Lung (tissue), 12 donors: ENCODE measurements around the gene AK4. TPM values are rescaled to one million over a fixed set of nuclear protein-coding genes. Genes with fewer than 3 reads are reported as not detected.

Experiments used
- ATAC-seq: fragments of 200-7000 bp; cut with Tn5 transposase; one replicate; pipeline ENCODE4 v1.9.1; 2020; ENCODE audit warnings: moderate number of reproducible peaks; ENCODE audit not compliant: insufficient read depth, low FRiP score
- DNase-seq, 3 donors: peaks; one replicate each; pipeline ENCODE4 v3.0.0-alpha.2; 2013 to 2017
- H3K27ac ChIP-seq, 2 donors: one replicate each; pipeline ENCODE4 v1.5.1; 2013; ENCODE audit warnings: mild to moderate bottlenecking in 2 of 2, moderate library complexity in 2 of 2, control low read depth in 1 of 2, inconsistent platforms in 1 of 2, low read depth in 1 of 2, low read length in 1 of 2
- H3K27me3 ChIP-seq, 3 donors: one replicate each; pipeline ENCODE4 v1.5.1; 2013; ENCODE audit warnings: low read length in 2 of 3; ENCODE audit not compliant: control insufficient read depth in 3 of 3, insufficient read depth in 3 of 3
- H3K36me3 ChIP-seq, 4 donors: one replicate each; pipeline ENCODE4 v1.5.1; 2013; ENCODE audit warnings: low read length in 4 of 4, mild to moderate bottlenecking in 1 of 4, moderate library complexity in 1 of 4; ENCODE audit not compliant: control insufficient read depth in 4 of 4, insufficient read depth in 4 of 4
- H3K4me1 ChIP-seq, 5 donors: one replicate each; pipeline ENCODE4 v1.5.1; 2013; ENCODE audit warnings: low read length in 5 of 5, mild to moderate bottlenecking in 2 of 5, moderate library complexity in 1 of 5; ENCODE audit not compliant: control insufficient read depth in 5 of 5, insufficient read depth in 5 of 5
- H3K4me3 ChIP-seq: one replicate; pipeline ENCODE4 v1.5.1; 2013; ENCODE audit warnings: mild to moderate bottlenecking, control low read depth, moderate library complexity
- H3K9ac ChIP-seq, 2 donors: one replicate each; pipeline ENCODE4 v1.5.1; 2013; ENCODE audit warnings: low read length in 2 of 2, control low read depth in 1 of 2; ENCODE audit not compliant: insufficient read depth in 1 of 2
- H3K9me3 ChIP-seq, 4 donors: one replicate each; pipeline ENCODE4 v1.5.1; 2013; ENCODE audit warnings: low read length in 3 of 4, mild to moderate bottlenecking in 1 of 4, moderate library complexity in 1 of 4; ENCODE audit not compliant: control insufficient read depth in 4 of 4, insufficient read depth in 3 of 4
- CTCF ChIP-seq: IDR thresholded peaks from 2 replicates; pipeline ENCODE4 v1.5.1; 2012; ENCODE audit warnings: mild to moderate bottlenecking; ENCODE audit errors: control extremely low read depth, extremely low read depth
- WGBS, 2 donors: extraction: QIAGEN DNeasy Blood & Tissue Kit; methylation state at CpG; one replicate each; pipeline ENCODE4 v1.1.7; 2013; 5-methylcytosine and 5-hydroxymethylcytosine counted together
- polyA plus RNA-seq, 2 donors: library from polyadenylated mRNA; stranded (reverse); fragments of 200-250 nt; gene quantifications; one replicate each; pipeline ENCODE4 v1.2.1, GENCODE V29; 2013
- total RNA-seq, 2 donors: library from RNA; depleted of rRNA in 1 of 2; stranded (reverse); fragments of >200 nt in 1 of 2; gene quantifications; one replicate each; pipeline ENCODE4 v1.2.1, GENCODE V29; 2014 to 2021
- donor health status: control.
- donor health status: control.
- donor health status: Bipolar disorder and iron deficiency.
- donor health status: healthy.
- donor health status: DM: yes; HTN: yes; CAD: no.

The AK4 gene
- total and polyA plus RNA-seq, 4 donors, result 1.1 to 13.7 (median 6.5) TPM

GRCh38 chr1:65182658-65183268 lies 34.8 kb downstream of the AK4 start:
- Histone ChIP-seq H3K27me3 (peaks cover 0 to 24% (median 0%) of the 10 kb centered on the region in 3 donors), H3K27ac (no peak overlapping the region), H3K36me3 (no peaks in the 10 kb centered on the region), H3K4me3 (no peak overlapping the region), H3K4me1 (peaks cover 0 to 3% (median 0%) of the 10 kb centered on the region in 5 donors), H3K9me3 (no peaks in the 10 kb centered on the region), H3K9ac (no peak overlapping the region)
- TF ChIP-seq CTCF, result no peak
- DNase-seq, result no peak
- WGBS, 2 donors, result 67 to 68% methylated on average over 2 of the region's 2 CpGs
- ATAC-seq, result no peak

- peaks cover 0 to 4% (median 0%) of the 10 kb centered on the region in 4 donors for H3K9me3 ChIP-seq
- TF ChIP-seq CTCF, result no peak
- H3K4me1 ChIP-seq, result peaks cover 0 to 3% (median 0%) of the 10 kb centered on the region in 5 donors
- DNase-seq (peak in 1 of 3 donors; percentile 15), ATAC-seq (no peak)
- no peak overlapping the region for H3K4me3 ChIP-seq
- H3K27ac ChIP-seq, result no peak overlapping the region
- H3K36me3 ChIP-seq, result no peaks in the 10 kb centered on the region
- no peak overlapping the region for H3K9ac ChIP-seq
- WGBS, 2 donors, result 83 to 90% methylated on average over 2 of the region's 2 CpGs
- peaks cover 0 to 30% (median 0%) of the 10 kb centered on the region in 3 donors for H3K27me3 ChIP-seq
Measured at GRCh38 chr1:65189576-65190115, 41.6 kb downstream of the AK4 start.

GRCh38 chr1:65190229-65190628 lies 42.2 kb downstream of the AK4 start:
- WGBS, 2 donors, result 53 to 62% methylated on average over 4 of the region's 4 CpGs
- Histone ChIP-seq H3K9me3 (peaks cover 0 to 4% (median 0%) of the 10 kb centered on the region in 4 donors), H3K4me1 (peaks cover 0 to 9% (median 0%) of the 10 kb centered on the region in 5 donors), H3K4me3 (no peak overlapping the region), H3K9ac (no peak overlapping the region), H3K27ac (no peak overlapping the region), H3K36me3 (no peaks in the 10 kb centered on the region), H3K27me3 (peaks cover 0 to 30% (median 0%) of the 10 kb centered on the region in 3 donors)
- DNase-seq, result no peak
- TF ChIP-seq CTCF, result no peak
- no peak for ATAC-seq
